ENCODE measurements around the gene RGL2.

Gene RGL2

GRCh38 chr6:33294086-33294823 is 4.5 kb downstream of the RGL2 start:
- no peaks in the 10 kb centered on the region for H3K9me3 ChIP-seq (ENCODE audit: insufficient read depth, low read depth, low read length)
- H3K9ac ChIP-seq (ENCODE audit: low read depth, low read length, poor library complexity, severe bottlenecking), result no peak overlapping the region
- H3K27me3 ChIP-seq (ENCODE audit: insufficient read depth, low read length, poor library complexity, severe bottlenecking), result no peaks in the 10 kb centered on the region
- no peak overlapping the region for H3K4me2 ChIP-seq (ENCODE audit: low read depth, low read length, poor library complexity, severe bottlenecking)
- H3K36me3 ChIP-seq (ENCODE audit: insufficient read depth, low read length), result peaks cover 11% of the 10 kb centered on the region; the same call in 1 of the 2 replicates
- H3K9me2 ChIP-seq (replicated peaks; ENCODE audit: low read depth, low read length), result no peaks in the 10 kb centered on the region
- H3K4me3 ChIP-seq (ENCODE audit: low read length, poor library complexity, severe bottlenecking), result no peak overlapping the region
- TF ChIP-seq CTCF (conservative IDR thresholded peaks at IDR 0.05; ENCODE audit: low read length), result no peak
- no peak for TF ChIP-seq EZH2phosphoT487 (IDR thresholded peaks at IDR 0.05; ENCODE audit: borderline replicate concordance)
- H3F3A ChIP-seq (ENCODE audit: low read depth), result peaks cover 2% of the 10 kb centered on the region; the same call in 1 of the 2 replicates
- H3K79me2 ChIP-seq (ENCODE audit: insufficient read depth, low read length), result peaks cover 39% of the 10 kb centered on the region
- peaks cover 12% of the 10 kb centered on the region for H3K4me1 ChIP-seq (ENCODE audit: insufficient read depth, low read length, poor library complexity, severe bottlenecking)
- H2AFZ ChIP-seq (ENCODE audit: low read length), result no peak overlapping the region
- no peaks in the 10 kb centered on the region for H4K20me1 ChIP-seq (ENCODE audit: insufficient read depth, low read length, poor library complexity, severe bottlenecking)

GRCh38 chr6:33292996-33293682 is 5.6 kb downstream of the RGL2 start:
- Histone ChIP-seq H3K9me2 (replicated peaks; ENCODE audit: low read depth, low read length) (no peaks in the 10 kb centered on the region), H3K4me2 (ENCODE audit: low read depth, low read length, poor library complexity, severe bottlenecking) (no peak overlapping the region), H2AFZ (ENCODE audit: low read length) (no peak overlapping the region), H3K4me3 (ENCODE audit: low read length, poor library complexity, severe bottlenecking) (no peak overlapping the region), H3K27me3 (ENCODE audit: insufficient read depth, low read length, poor library complexity, severe bottlenecking) (no peaks in the 10 kb centered on the region), H4K20me1 (ENCODE audit: insufficient read depth, low read length, poor library complexity, severe bottlenecking) (no peaks in the 10 kb centered on the region), H3K9me3 (ENCODE audit: insufficient read depth, low read depth, low read length) (no peaks in the 10 kb centered on the region), H3K36me3 (ENCODE audit: insufficient read depth, low read length) (peaks cover 11% of the 10 kb centered on the region; the same call in 1 of the 2 replicates), H3K9ac (ENCODE audit: low read depth, low read length, poor library complexity, severe bottlenecking) (no peak overlapping the region), H3K79me2 (ENCODE audit: insufficient read depth, low read length) (peaks cover 43% of the 10 kb centered on the region), H3K4me1 (ENCODE audit: insufficient read depth, low read length, poor library complexity, severe bottlenecking) (peaks cover 17% of the 10 kb centered on the region), H3F3A (ENCODE audit: low read depth) (no peaks in the 10 kb centered on the region)
- TF ChIP-seq EZH2phosphoT487 (IDR thresholded peaks at IDR 0.05; ENCODE audit: borderline replicate concordance) (no peak), CTCF (conservative IDR thresholded peaks at IDR 0.05; ENCODE audit: low read length) (no peak)

- Histone ChIP-seq H3K4me2 (ENCODE audit: low read depth, low read length, poor library complexity, severe bottlenecking) (peak overlapping the region; percentile 100), H3K79me2 (ENCODE audit: insufficient read depth, low read length) (peaks cover 42% of the 10 kb centered on the region), H4K20me1 (ENCODE audit: insufficient read depth, low read length, poor library complexity, severe bottlenecking) (no peaks in the 10 kb centered on the region), H3K9me2 (replicated peaks; ENCODE audit: low read depth, low read length) (no peaks in the 10 kb centered on the region), H3K4me3 (ENCODE audit: low read length, poor library complexity, severe bottlenecking) (peak overlapping the region; percentile 81), H3K27me3 (ENCODE audit: insufficient read depth, low read length, poor library complexity, severe bottlenecking) (no peaks in the 10 kb centered on the region), H3K9ac (ENCODE audit: low read depth, low read length, poor library complexity, severe bottlenecking) (peak overlapping the region; percentile 80), H2AFZ (ENCODE audit: low read length) (no peak overlapping the region), H3F3A (ENCODE audit: low read depth) (no peaks in the 10 kb centered on the region), H3K4me1 (ENCODE audit: insufficient read depth, low read length, poor library complexity, severe bottlenecking) (peaks cover 17% of the 10 kb centered on the region), H3K36me3 (ENCODE audit: insufficient read depth, low read length) (peaks cover 17% of the 10 kb centered on the region; the same call in 1 of the 2 replicates), H3K9me3 (ENCODE audit: insufficient read depth, low read depth, low read length) (no peaks in the 10 kb centered on the region)
- TF ChIP-seq CTCF (conservative IDR thresholded peaks at IDR 0.05; ENCODE audit: low read length), result no peak
- TF ChIP-seq EZH2phosphoT487 (IDR thresholded peaks at IDR 0.05; ENCODE audit: borderline replicate concordance), result no peak
Measured at GRCh38 chr6:33290459-33290858, 8.3 kb downstream of the RGL2 start.

All from Loucy (cell line).